ENCODE results near the gene CLN5. TPM values are rescaled to one million over a fixed set of nuclear protein-coding genes. Genes with fewer than 3 reads are reported as not detected.

Gene CLN5
- total RNA-seq, 1 experiment from 2014 or later = 10.7 TPM

DNA sequence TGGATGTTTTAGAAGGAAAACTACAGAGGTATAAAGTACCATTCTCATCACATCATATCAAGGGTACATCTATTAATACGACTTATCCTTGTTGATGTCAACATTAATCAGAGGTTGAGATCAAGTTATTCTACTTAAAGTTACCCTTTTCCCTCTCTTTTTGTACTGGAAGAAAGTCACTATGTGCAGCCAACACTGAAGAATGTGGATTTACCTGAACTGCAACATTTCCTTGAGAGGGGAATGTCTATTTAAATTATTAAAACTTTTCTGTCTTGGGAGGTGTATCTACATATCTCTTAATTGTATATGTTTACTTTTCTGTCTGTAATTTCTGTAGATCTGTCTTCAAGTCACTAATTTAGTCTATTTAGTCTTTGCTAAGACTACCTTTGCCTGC is 37.6 kb downstream of the CLN5 start:
- peak overlapping the region; percentile 47 for H3K4me2 ChIP-seq
- no TSS peak for BruUV-seq (replicated peaks)
- H4K20me1 ChIP-seq (ENCODE audit: insufficient read depth) = peaks cover 19% of the 10 kb centered on the region
- intact Hi-C loops (cut with micrococcal nuclease; ENCODE audit: unreplicated experiment) = loop anchor here (5.0 to 10.0 kb wide), 2 partner anchors 445 to 478 kb away; no protein-coding TSS in a partner anchor
- peak in 1 of 2 experiments; percentile 72 for DNase-seq
- H3K36me3 ChIP-seq (ENCODE audit: low read depth) = 0 out of 2 replicates have a peak, but pooled peaks cover 3% of the 10 kb centered on the region
- H3K4me1 ChIP-seq (replicated peaks; ENCODE audit: insufficient read depth) = peaks cover 41% of the 10 kb centered on the region
- no peak overlapping the region for H3K4me3 ChIP-seq
- peaks cover 20% of the 10 kb centered on the region for H3K79me2 ChIP-seq (ENCODE audit: low read depth)
- no peak overlapping the region for H3K27ac ChIP-seq
- no peaks in the 10 kb centered on the region for H3K27me3 ChIP-seq (ENCODE audit: insufficient read depth, low read depth)
- no peaks in the 10 kb centered on the region for H3K9me3 ChIP-seq (ENCODE audit: insufficient read depth, low read depth)
- H3K9me2 ChIP-seq (ENCODE audit: insufficient read depth) = no peaks in the 10 kb centered on the region; the same call in 1 of the 2 replicates
- H3F3A ChIP-seq (ENCODE audit: insufficient read depth, low read depth) = peaks cover 8% of the 10 kb centered on the region; the same call in 1 of the 2 replicates
- H2AFZ ChIP-seq = no peak overlapping the region
- no peak for TF ChIP-seq EZH2 (IDR thresholded peaks at IDR 0.05; ENCODE audit: low read depth)
- CTCF ChIA-PET = no interaction called here
- POLR2A ChIA-PET (ENCODE audit: unreplicated experiment) = no interaction called here

DNA sequence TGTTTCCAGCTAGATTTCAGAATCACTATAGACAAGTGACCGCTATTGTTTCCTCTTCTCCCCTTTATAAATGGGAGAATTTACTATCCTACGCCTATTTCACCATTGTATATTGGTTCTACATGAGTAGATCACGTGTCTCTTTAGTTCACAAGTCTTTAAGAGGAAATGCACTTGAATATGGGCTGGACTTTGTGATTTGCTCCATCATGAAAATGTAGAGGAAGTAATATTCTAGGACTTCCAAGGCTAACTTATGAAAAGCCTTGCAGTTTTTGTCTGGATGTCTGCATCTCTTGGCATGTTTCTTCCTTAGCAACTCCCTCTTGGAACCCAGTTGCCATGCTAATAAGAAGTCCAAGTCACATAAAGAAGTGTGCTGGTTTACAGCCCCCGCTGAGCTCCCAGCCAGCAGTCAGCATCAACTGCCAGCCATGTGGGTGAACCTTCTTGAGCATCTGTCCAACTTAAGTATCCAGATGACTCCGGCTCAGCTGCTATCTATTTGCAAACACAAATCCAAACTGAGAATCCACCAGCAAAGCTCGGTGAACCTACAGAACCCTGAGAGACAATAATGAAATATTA is 39.9 kb downstream of the CLN5 start:
- no peak overlapping the region for H3K27ac ChIP-seq
- H3K9me2 ChIP-seq (ENCODE audit: insufficient read depth) = no peaks in the 10 kb centered on the region; the same call in 1 of the 2 replicates
- H3K27me3 ChIP-seq (ENCODE audit: insufficient read depth, low read depth) = no peaks in the 10 kb centered on the region
- H3K79me2 ChIP-seq (ENCODE audit: low read depth) = no peaks in the 10 kb centered on the region
- no TSS peak for BruUV-seq (replicated peaks)
- H4K20me1 ChIP-seq (ENCODE audit: insufficient read depth) = no peaks in the 10 kb centered on the region
- ChIA-PET CTCF (interaction anchor here (0.5 kb wide), 1 partner anchor 522 kb away, joined by 3 read pairs; no protein-coding TSS in a partner anchor), POLR2A (ENCODE audit: unreplicated experiment) (no interaction called here)
- H3K36me3 ChIP-seq (ENCODE audit: low read depth) = no peaks in the 10 kb centered on the region
- H3K4me2 ChIP-seq = no peak overlapping the region
- H3K9me3 ChIP-seq (ENCODE audit: insufficient read depth, low read depth) = no peaks in the 10 kb centered on the region
- H3K4me3 ChIP-seq = no peak overlapping the region
- DNase-seq = no peak
- peaks cover 32% of the 10 kb centered on the region for H3K4me1 ChIP-seq (replicated peaks; ENCODE audit: insufficient read depth)
- H2AFZ ChIP-seq = no peak overlapping the region
- intact Hi-C loops (cut with micrococcal nuclease; ENCODE audit: unreplicated experiment) = no loop called here
- peaks cover 8% of the 10 kb centered on the region; the same call in 1 of the 2 replicates for H3F3A ChIP-seq (ENCODE audit: insufficient read depth, low read depth)
- TF ChIP-seq, protein P1, sequence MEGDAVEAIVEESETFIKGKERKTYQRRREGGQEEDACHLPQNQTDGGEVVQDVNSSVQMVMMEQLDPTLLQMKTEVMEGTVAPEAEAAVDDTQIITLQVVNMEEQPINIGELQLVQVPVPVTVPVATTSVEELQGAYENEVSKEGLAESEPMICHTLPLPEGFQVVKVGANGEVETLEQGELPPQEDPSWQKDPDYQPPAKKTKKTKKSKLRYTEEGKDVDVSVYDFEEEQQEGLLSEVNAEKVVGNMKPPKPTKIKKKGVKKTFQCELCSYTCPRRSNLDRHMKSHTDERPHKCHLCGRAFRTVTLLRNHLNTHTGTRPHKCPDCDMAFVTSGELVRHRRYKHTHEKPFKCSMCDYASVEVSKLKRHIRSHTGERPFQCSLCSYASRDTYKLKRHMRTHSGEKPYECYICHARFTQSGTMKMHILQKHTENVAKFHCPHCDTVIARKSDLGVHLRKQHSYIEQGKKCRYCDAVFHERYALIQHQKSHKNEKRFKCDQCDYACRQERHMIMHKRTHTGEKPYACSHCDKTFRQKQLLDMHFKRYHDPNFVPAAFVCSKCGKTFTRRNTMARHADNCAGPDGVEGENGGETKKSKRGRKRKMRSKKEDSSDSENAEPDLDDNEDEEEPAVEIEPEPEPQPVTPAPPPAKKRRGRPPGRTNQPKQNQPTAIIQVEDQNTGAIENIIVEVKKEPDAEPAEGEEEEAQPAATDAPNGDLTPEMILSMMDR (conservative IDR thresholded peaks at IDR 0.05) = no peak
- TF ChIP-seq EZH2 (IDR thresholded peaks at IDR 0.05; ENCODE audit: low read depth) = no peak

DNA sequence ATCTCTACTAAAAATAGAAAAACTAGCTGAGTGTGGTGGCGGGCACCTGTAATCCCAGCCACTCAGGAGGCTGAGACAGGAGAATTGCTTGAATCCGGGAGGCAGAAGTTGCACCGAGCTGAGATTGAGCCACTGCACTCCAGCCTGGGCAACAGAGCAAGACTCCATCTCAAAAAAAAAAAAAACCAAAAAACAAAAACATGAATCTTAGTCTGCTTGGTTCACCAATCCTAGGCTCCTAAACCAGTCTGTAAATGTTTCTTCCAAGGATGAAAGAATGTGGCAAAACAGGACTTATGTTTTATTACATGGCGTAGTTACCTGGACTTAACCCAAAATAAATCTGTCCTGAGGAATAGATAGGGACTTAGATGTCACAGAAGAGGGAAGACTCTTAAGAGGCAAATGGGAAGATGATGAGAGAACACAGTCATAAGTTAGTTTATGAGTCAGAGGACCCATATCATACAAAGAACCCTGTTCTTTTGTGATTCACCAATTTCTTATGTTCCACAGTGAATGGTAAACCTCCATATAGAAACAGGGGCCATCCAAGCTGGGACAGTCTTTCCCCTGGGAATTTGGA is 41.9 kb downstream of the CLN5 start:
- peaks cover 8% of the 10 kb centered on the region; the same call in 1 of the 2 replicates for H3F3A ChIP-seq (ENCODE audit: insufficient read depth, low read depth)
- no peaks in the 10 kb centered on the region for H3K79me2 ChIP-seq (ENCODE audit: low read depth)
- H3K27me3 ChIP-seq (ENCODE audit: insufficient read depth, low read depth) = no peaks in the 10 kb centered on the region
- no peak overlapping the region for H3K27ac ChIP-seq
- intact Hi-C loops (cut with micrococcal nuclease; ENCODE audit: unreplicated experiment) = no loop called here
- no peaks in the 10 kb centered on the region for H4K20me1 ChIP-seq (ENCODE audit: insufficient read depth)
- no peak overlapping the region for H3K4me2 ChIP-seq
- DNase-seq = no peak
- no TSS peak for BruUV-seq (replicated peaks)
- H3K4me1 ChIP-seq (replicated peaks; ENCODE audit: insufficient read depth) = peaks cover 19% of the 10 kb centered on the region
- ChIA-PET POLR2A (ENCODE audit: unreplicated experiment) (interaction anchor here (0.6 kb wide), 1 partner anchor 130 kb away, joined by 4 read pairs; no protein-coding TSS in a partner anchor), CTCF (interaction anchor here (0.6 kb wide), 1 partner anchor 43 kb away, joined by 3 read pairs; no protein-coding TSS in a partner anchor)
- H2AFZ ChIP-seq = no peak overlapping the region
- no peak overlapping the region for H3K4me3 ChIP-seq
- TF ChIP-seq, protein P1 (conservative IDR thresholded peaks at IDR 0.05) = no peak
- TF ChIP-seq EZH2 (IDR thresholded peaks at IDR 0.05; ENCODE audit: low read depth) = no peak
- no peaks in the 10 kb centered on the region for H3K9me3 ChIP-seq (ENCODE audit: insufficient read depth, low read depth)
- H3K36me3 ChIP-seq (ENCODE audit: low read depth) = no peaks in the 10 kb centered on the region
- no peaks in the 10 kb centered on the region; the same call in 1 of the 2 replicates for H3K9me2 ChIP-seq (ENCODE audit: insufficient read depth)
